ENCODE results near the gene GPC2.

- no peak for TF ChIP-seq RFX5 (IDR thresholded peaks at IDR 0.05)
- TF ChIP-seq JUN (IDR thresholded peaks at IDR 0.05), result no peak
- TF ChIP-seq EP300 (IDR thresholded peaks at IDR 0.05), result no peak
- TF ChIP-seq POLR2AphosphoS2 (conservative IDR thresholded peaks at IDR 0.05; ENCODE audit: low read length), result no peak
- TF ChIP-seq CTCF (IDR thresholded peaks at IDR 0.05), result no peak
- no peak for TF ChIP-seq POLR2A (IDR thresholded peaks at IDR 0.05; ENCODE audit: low read length)
- no peak for TF ChIP-seq RCOR1 (IDR thresholded peaks at IDR 0.05; ENCODE audit: low read depth, low read length)
- no peak for TF ChIP-seq PBX3 (IDR thresholded peaks at IDR 0.05)
- no peak for TF ChIP-seq TFCP2L1 (CRISPR knock-in tag; IDR thresholded peaks at IDR 0.05)
These were observed 18.0 kb upstream of the GPC2 start for GRCh38 chr7:100195222-100195621.
